Transverse colon (tissue), 4 donors: ENCODE results near the gene FNBP1. TPM values are rescaled to one million over a fixed set of nuclear protein-coding genes. Genes with fewer than 3 reads are reported as not detected.
"Not testable (repeated sequence)": the region's sequence is repeated elsewhere in the genome, so short reads cannot be mapped to it uniquely, and the experiment has no call there.

ENCODE experiments used
- DNase-seq: peaks from one replicate; pipeline ENCODE4 v3.0.0-alpha.2; 2019
- H3K27ac ChIP-seq, 4 donors: fragments of 200-600 bp; sonication (generic); 2 replicates each; pipeline ENCODE4 v1.5.1; 2016 to 2018; ENCODE audit warnings: inconsistent platforms in 4 of 4
- H3K27me3 ChIP-seq: fragments of 200-600 bp; sonication (generic); 2 replicates; pipeline ENCODE4 v1.5.1; 2017; ENCODE audit warnings: inconsistent platforms
- H3K36me3 ChIP-seq, 4 donors: fragments of 200-600 bp; sonication (generic); 2 replicates each; pipeline ENCODE4 v1.5.1; 2017 to 2019; ENCODE audit warnings: inconsistent platforms in 4 of 4
- H3K4me1 ChIP-seq, 4 donors: fragments of 200-600 bp; sonication (generic); 2 replicates each; pipeline ENCODE4 v1.5.1; 2017 to 2020; ENCODE audit warnings: inconsistent platforms in 4 of 4
- H3K4me3 ChIP-seq, 4 donors: fragments of 200-600 bp; sonication (generic); 1 replicate in 1 of 4; 2 replicates in 3 of 4; pipeline versions ENCODE4 v1.5.1 to v1.6.1; 2017 to 2019; ENCODE audit warnings: inconsistent platforms in 4 of 4
- H3K9me3 ChIP-seq, 2 donors: fragments of 200-600 bp; sonication (generic); 2 replicates each; pipeline ENCODE4 v1.5.1; 2017 to 2019; ENCODE audit warnings: inconsistent platforms in 2 of 2
- CTCF ChIP-seq, 5 experiments: fragments of 200-600 bp in 3 of 5; fragments of 450-650 bp in 2 of 5; sonication (generic) in 3 of 5; IDR thresholded peaks; 1 replicate in 2 of 5; 2 replicates in 3 of 5; pipeline ENCODE4 v1.5.1; 2016 to 2017; ENCODE audit warnings: antibody characterized with exemption in 5 of 5, inconsistent platforms in 3 of 5, mild to moderate bottlenecking in 2 of 5, moderate library complexity in 1 of 5
- EP300 ChIP-seq: sonication (generic); formaldehyde crosslinking; IDR thresholded peaks from one replicate; pipeline ENCODE4 v1.6.1; 2017; ENCODE audit warnings: antibody characterized with exemption, low read depth
- POLR2A ChIP-seq: fragments of 450-650 bp; IDR thresholded peaks from one replicate; pipeline ENCODE4 v1.6.1; 2016; ENCODE audit warnings: antibody characterized with exemption, mild to moderate bottlenecking, moderate library complexity
- POLR2AphosphoS5 ChIP-seq, 3 donors: sonication (generic); formaldehyde crosslinking; IDR thresholded peaks; one replicate each; pipeline ENCODE4 v1.6.1; 2016; ENCODE audit warnings: antibody characterized with exemption in 3 of 3
- WGBS, 2 donors: methylation state at CpG; one replicate each; pipeline ENCODE4 v1.1.5; 2018; ENCODE audit warnings: low coverage in 1 of 2; 5-methylcytosine and 5-hydroxymethylcytosine counted together
- in situ Hi-C, 4 donors: fragments of 200-750 bp; cut with MboI; loops; one replicate each; pipeline versions ENCODE4 v1.15.0 to v1.15.1; 2017; ENCODE audit warnings: low sequenced_read_pairs in 3 of 4, low pct_ligation_motif_present in 1 of 4, low pct_unique_long_range_greater_than_20kb in 1 of 4
- intact Hi-C: fragments of 100-400 bp; cut with DNase I; formaldehyde crosslinking; loops from one replicate; pipeline ENCODE4 v1.15.1; 2023; ENCODE audit warnings: low total_unique reads
- total RNA-seq, 4 donors: library from RNA; depleted of rRNA; stranded (reverse); fragments of >200 nt; gene quantifications; one replicate each; pipeline ENCODE4 v1.1.0, GENCODE V29; 2016

FNBP1 gene
- total RNA-seq, 4 donors from 2014 or later: 38.5 to 114 (median 62.9) TPM

DNA sequence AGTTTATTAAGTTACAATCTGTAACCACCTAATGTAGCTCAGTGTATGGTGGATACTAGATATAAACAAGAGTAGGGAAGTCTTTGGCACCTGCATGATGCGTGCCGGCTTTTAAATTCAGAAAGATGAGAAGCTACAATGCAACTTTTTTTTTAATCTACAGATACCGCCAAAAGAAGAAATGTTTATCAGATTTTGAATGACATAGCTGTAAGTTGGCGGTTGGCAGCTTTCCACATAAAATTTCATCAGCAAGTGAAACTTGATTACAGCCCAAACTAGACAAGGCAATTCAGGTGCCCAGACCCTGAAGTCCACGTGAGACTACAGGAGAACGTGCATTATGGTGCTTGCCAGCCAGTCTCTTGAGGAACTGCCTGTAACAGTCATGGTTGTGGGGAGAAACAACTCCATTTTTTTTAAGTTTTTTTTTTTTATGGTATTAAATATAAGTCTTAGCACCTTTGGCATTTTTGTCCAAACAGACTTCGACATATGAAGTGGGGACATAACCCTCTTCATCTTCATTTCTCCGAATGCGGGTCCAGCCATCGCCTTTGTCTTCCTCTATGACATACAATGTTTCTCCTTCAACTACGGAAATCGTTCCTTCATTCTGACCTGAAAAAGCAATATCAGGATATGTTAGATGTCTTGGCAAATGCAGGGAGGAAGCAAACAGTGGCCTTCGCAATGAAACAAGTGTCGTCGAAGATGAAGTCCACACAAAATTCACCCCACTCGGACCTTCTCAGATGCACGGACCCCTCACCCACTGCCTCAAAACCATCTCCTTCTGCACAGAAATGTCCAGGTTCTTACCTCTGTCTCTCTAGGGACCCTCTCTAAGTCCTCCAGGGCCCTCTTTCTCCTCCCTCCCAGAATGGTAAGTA lies 147.4 kb downstream of the FNBP1 start:
- intact Hi-C loops (no loop called here), in situ Hi-C loops (loop anchor here in 3 of 4 donors (10.0 to 25.0 kb wide), 3 partner anchors 142 to 342 kb away; partner anchors contain the start of gene FNBP1 (in 3 of the 3))
- Histone ChIP-seq H3K27me3 (no peaks in the 10 kb centered on the region), H3K36me3 (peaks cover 0 to 31% (median 4%) of the 10 kb centered on the region in 4 donors), H3K4me3 (no peak overlapping the region), H3K4me1 (peaks cover 0 to 31% (median 19%) of the 10 kb centered on the region in 4 donors), H3K9me3 (no peaks in the 10 kb centered on the region), H3K27ac (no peak overlapping the region)
- TF ChIP-seq POLR2A (no peak), CTCF (IDR thresholded peaks at IDR 0.05) (no peak), EP300 (no peak)
- 92% methylated on average over 13 to 17 of the region's 17 CpGs for WGBS, 2 donors
- no peak for DNase-seq

DNA sequence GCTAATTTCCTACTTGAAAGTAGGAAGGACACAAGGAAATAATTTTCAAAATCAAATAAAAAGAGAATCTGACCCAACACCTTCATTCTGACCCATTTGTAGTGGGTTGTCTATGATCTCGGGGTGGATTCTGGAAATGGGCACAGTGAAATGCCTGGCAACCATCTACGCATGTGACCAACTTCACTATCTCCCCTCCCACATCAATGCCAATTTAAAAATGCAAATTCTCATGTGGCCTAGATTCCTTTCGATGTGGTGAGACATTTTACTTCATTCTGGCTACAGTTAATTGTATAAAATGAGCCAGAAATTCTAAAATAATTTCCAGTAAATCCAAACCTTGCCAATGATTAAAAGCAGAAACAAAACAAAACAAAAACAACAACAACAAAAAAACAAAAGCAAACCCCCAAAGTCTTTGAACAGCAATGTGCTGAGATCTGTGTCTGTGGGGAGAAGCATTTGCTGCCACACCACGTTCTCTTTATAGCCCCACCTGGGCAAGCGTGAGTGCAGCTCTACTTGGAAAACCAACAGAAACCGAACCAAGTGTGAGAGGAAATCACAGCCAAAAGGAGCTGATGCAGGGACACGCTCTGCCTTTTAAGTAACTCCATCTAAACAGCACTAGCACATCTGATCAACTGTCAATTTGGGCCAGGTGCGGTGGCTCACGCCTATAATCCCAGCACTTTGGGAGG lies 148.7 kb downstream of the FNBP1 start:
- Histone ChIP-seq H3K36me3 (peaks cover 0 to 25% (median 0%) of the 10 kb centered on the region in 4 donors), H3K4me3 (no peak overlapping the region), H3K4me1 (peaks cover 0 to 41% (median 19%) of the 10 kb centered on the region in 4 donors), H3K27me3 (no peaks in the 10 kb centered on the region), H3K27ac (peak overlapping the region; percentile 25 to 90 (median 62)), H3K9me3 (no peaks in the 10 kb centered on the region)
- 68 to 77% methylated on average over 5 to 9 of the region's 9 CpGs for WGBS, 2 donors
- in situ Hi-C loops (loop anchor here in 3 of 4 donors (10.0 to 25.0 kb wide), 3 partner anchors 143 to 343 kb away; partner anchors contain the start of gene FNBP1 (in 3 of the 3)), intact Hi-C loops (no loop called here)
- DNase-seq: no peak
- TF ChIP-seq CTCF (IDR thresholded peaks at IDR 0.05) (no peak), EP300 (no peak), POLR2A (no peak), POLR2AphosphoS5 (IDR thresholded peaks at IDR 0.05) (no peak)

DNA sequence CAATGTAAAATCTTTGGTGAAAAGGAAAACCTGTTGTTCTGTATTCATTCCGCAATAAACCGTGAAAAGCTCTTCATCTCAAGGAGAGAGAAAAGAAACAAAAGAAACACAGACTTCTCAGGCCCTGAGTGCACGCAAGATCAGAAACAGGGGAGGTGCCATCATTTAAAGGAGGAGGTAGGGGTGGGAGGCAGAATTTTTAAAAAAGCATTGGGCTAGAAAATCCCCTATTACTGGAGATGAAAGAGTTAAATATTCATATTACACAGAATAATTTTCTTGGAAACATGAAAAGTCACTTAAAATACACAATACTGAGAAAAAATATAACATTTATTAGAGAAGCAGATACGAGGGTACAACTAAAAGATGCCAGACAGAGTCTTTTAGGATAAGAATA lies 151.4 kb downstream of the FNBP1 start:
- WGBS, 2 donors: 48 to 55% methylated on average over 4 of the region's 4 CpGs
- no peak for DNase-seq
- intact Hi-C loops (no loop called here), in situ Hi-C loops (loop anchor here in 3 of 4 donors (10.0 to 25.0 kb wide), 3 partner anchors 146 to 346 kb away; partner anchors contain the start of gene FNBP1 (in 3 of the 3))
- H3K36me3 ChIP-seq: peaks cover 0 to 11% (median 0%) of the 10 kb centered on the region in 4 donors
- H3K27me3 ChIP-seq: no peaks in the 10 kb centered on the region
- peaks cover under 1 to 54% (median 27%) of the 10 kb centered on the region in 4 donors for H3K4me1 ChIP-seq
- TF ChIP-seq CTCF (IDR thresholded peaks at IDR 0.05) (no peak), EP300 (no peak), POLR2AphosphoS5 (IDR thresholded peaks at IDR 0.05) (no peak), POLR2A (no peak)
- peak overlapping the region; percentile 85 to 90 (median 87) for H3K27ac ChIP-seq
- no peaks in the 10 kb centered on the region for H3K9me3 ChIP-seq
- H3K4me3 ChIP-seq: no peak overlapping the region

- H3K4me1 ChIP-seq: peaks cover 8 to 62% (median 35%) of the 10 kb centered on the region in 4 donors
- H3K9me3 ChIP-seq, intact Hi-C loops, H3K27me3 ChIP-seq, DNase-seq, H3K36me3 ChIP-seq: not testable (repeated sequence)
- H3K27ac ChIP-seq: peak overlapping the region; percentile 85 to 90 (median 87)
- 60 to 74% methylated on average over 3 to 14 of the region's 14 CpGs for WGBS, 2 donors
- peak overlapping the region in 1 of 4 donors; percentile 22 for H3K4me3 ChIP-seq
- in situ Hi-C loops: loop anchor here in 3 of 4 donors (10.0 to 25.0 kb wide), 3 partner anchors 146 to 346 kb away; partner anchors contain the start of gene FNBP1 (in 3 of the 3)
Measured at GRCh38 chr9:129890718-129891299, 152.2 kb downstream of the FNBP1 start.
